ENCODE results near the gene GNLY.

DNA sequence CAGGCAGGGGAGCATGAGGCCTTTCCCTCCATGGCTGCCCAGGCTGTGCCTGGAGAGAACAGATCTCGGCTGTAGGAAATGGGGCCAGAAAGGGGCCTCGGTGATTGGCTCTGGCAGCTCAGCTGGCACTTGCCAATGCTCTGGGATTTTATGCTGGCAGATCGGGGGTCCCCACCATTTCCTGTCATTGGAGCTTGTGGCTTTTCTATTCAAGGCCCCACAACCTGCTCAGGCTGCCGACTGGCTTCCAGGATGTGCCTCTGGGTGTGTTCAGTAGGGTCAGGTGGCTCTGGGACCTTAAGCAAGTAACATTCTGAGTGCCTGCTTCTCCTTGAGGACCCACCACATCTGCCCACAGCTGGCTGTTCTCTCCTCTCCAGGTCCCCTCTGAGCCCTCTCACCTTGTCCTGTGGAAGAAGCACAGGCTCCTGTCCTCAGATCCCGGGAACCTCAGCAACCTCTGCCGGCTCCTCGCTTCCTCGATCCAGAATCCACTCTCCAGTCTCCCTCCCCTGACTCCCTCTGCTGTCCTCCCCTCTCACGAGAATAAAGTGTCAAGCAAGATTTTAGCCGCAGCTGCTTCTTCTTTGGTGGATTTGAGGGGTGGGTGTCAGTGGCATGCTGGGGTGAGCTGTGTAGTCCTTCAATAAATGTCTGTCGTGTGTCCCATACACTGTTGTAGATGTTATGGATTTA is 4.2 kb downstream of the GNLY start:
- TF ChIP-seq YY1 (IDR thresholded peaks at IDR 0.05; ENCODE audit: insufficient read depth, insufficient read length) (no peak), ZNF274 (IDR thresholded peaks at IDR 0.05; ENCODE audit: low read depth, low read length) (no peak), SUZ12 (IDR thresholded peaks at IDR 0.05; ENCODE audit: extremely low read depth, insufficient read depth, insufficient read length) (no peak)

Measured in NT2/D1 (cell line).